ENCODE results near the gene ZNG1C.
"Not testable (repeated sequence)": the region's sequence is repeated elsewhere in the genome, so short reads cannot be mapped to it uniquely, and the experiment has no call there.

GRCh38 chr9:68342265-68343025, 100.7 kb downstream of the ZNG1C start:
- not testable (repeated sequence) for TF ChIP-seq CTCF (IDR thresholded peaks at IDR 0.05); CHD4 (IDR thresholded peaks at IDR 0.05; ENCODE audit: borderline replicate concordance); MAX (IDR thresholded peaks at IDR 0.05); HDAC2 (IDR thresholded peaks at IDR 0.05); POLR2A (IDR thresholded peaks at IDR 0.05; ENCODE audit: low read length); RFX5 (IDR thresholded peaks at IDR 0.05); KDM1A (IDR thresholded peaks at IDR 0.05; ENCODE audit: low read depth); NR3C1 (IDR thresholded peaks at IDR 0.05); CEBPB (IDR thresholded peaks at IDR 0.05)

Data from A549 (cell line).